GM18858 (cell line): ENCODE data around the gene WFDC12.

Experiments used
- ATAC-seq: cut with Tn5 transposase; IDR thresholded peaks from one replicate; pipeline ENCODE4 v1.9.1; 2021; ENCODE audit not compliant: unreplicated experiment

The WFDC12 gene

GRCh38 chr20:45092898-45093297 is 31.4 kb downstream of the WFDC12 start:
- ATAC-seq = no peak

GRCh38 chr20:45091366-45091765 is 32.9 kb downstream of the WFDC12 start:
- ATAC-seq = no peak

DNA sequence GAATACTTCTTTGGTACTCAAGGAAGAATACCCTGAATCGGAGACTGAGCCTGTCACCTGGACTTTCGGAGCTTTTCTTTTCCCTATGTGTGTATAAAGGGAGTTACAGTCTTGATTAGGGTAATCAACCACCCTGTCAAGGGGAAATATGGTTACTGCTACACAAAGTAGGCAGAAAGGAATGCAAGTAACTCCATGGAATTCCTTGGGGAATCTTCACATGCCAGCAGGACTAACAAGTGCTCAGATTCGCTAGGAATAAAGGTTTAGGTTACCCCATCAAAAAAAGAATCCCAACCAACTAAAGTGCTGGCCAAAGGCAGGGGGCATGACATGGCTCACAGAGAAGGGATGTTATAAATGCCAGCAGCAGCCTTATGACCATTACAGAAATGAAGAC is 33.8 kb downstream of the WFDC12 start:
- no peak for ATAC-seq

DNA sequence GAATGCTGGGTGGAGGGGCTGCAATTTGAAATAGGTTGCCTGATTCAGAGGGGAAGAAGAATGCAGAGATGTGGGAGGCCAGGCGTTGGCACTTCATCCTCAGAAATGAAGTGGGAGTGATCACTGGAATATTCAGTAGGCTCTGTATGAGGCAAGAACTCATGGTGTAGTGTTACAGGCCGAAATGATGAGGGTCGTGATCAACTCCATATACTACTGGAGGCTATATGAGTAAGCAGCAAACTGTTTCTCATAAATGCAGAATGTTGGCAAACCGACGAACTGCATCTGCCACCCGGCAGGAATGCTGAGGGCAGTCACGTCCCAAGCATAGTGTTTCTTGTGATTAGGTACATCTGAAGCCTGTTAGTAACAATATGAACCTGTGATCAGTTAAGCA is 36.0 kb downstream of the WFDC12 start:
- no peak for ATAC-seq

DNA sequence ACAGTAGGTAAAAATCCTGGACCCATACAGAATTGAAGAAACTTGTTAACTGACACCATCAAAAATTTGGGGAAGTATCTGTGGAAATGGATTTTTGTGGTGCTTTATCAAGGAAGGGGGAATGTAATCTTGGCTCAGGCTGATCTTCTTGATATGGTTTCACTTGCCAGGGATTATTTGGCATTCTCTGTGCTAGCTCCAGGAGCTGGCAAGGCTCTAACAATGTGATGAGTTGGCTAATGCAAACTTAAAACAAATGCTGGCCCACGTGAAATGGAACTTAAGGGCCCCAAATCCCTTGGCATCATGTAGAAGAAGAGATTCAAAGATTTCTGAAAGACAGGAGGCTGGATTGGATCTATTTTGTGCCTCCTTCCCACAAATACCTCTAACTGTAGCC is 36.5 kb downstream of the WFDC12 start:
- no peak for ATAC-seq

DNA sequence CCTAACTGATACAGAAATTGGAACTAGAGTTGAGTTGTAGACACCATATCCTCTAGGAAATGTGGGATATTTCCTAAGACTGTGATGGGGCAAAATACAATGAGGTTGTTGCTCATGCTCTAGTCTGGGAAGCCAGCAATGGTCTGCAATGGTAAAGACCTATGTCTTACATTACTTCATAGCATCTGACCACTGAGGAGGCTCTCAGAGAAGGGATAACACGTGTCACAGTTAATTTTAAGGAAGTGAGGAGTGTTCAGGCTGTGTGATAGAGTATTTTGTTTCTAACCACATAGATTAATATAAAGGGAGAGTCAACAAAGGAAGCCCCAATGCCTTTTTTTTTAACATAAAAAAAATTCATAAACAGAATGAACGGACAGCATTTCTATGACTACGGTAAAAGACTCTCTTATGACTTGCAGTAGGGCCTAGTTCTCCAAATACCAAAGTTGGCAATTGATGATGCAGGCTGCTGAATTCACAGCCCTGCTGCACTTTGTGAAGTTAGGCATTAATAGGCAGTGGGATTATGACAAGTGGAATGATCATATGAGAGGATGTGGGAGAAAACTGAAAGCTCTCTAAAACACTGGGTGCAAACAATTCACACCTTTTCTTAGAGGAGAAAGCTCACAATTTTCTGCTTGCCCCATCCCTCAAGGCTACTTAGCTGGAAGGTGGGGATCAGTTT is 37.0 kb downstream of the WFDC12 start:
- ATAC-seq = no peak

DNA sequence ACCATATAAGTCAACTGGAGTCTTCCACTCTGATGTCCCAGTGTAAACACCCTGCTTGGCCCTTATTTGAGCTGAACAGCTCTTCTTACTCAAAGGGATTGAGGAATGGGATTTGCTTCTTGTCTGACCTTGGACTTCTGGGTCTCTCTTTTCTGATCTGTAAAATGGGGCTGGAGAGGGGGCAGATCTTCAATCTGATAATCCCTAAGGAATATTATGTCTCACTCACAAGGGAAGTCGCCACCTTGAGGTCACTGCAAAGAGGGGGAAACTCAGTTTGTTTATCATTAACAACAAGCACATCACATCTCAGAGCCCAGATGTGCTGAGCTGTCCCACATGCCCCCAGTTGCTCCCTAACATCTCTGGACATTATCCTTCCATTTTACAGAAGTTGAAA is 38.4 kb downstream of the WFDC12 start:
- no peak for ATAC-seq

- ATAC-seq = no peak
These were observed 39.0 kb downstream of the WFDC12 start for GRCh38 chr20:45085289-45085688.

DNA sequence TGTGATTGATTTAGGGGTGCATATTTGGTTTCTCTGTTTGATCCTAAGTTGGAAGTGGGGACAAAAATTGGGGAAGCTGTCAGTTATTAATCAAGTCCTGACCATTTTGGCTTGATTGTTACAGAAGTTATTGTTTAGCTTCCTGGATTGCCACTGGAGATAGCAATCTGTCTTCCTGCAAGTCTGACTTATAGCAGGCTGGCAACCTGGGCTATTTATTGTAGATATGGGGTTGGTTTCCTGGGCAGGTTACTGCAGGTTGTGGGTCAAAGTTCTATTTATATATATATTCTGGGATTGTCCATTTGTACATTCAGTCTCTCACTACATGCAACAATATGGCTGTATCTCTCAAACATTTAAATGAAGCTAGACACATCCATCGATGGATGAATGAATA is 41.1 kb downstream of the WFDC12 start:
- no peak for ATAC-seq

DNA sequence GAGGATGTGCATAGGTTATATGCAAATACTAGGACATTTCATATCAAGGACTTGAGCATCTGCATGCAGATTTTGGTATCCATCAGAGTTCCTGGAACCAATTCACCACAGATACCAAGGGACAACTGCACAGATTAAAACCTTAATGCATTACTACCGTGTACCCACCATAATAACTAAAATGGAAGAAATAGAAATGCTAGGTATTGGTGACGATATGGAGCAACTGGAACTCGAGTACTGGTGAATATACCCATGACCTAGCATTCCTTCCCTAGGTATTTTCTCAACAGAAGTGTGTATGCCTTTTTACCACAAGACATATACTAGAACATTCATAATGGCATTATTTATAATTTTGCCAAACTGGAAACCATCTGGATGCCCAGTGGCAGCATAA is 41.8 kb downstream of the WFDC12 start:
- ATAC-seq = no peak

- ATAC-seq = no peak
These were observed 43.2 kb downstream of the WFDC12 start for GRCh38 chr20:45080867-45081624.

- ATAC-seq = no peak
These were observed 46.7 kb downstream of the WFDC12 start for GRCh38 chr20:45077559-45077958.
